K562 (cell line): Measurements from ENCODE around the gene TMEM53. TPM values are rescaled to one million over a fixed set of nuclear protein-coding genes. Genes with fewer than 3 reads are reported as not detected.

Experiments used
- ARNT ChIP-seq, 2 experiments: fragments of 450-650 bp; IDR thresholded peaks; 2 replicates each; pipeline ENCODE4 v1.6.1; 2016; ENCODE audit warnings: mild to moderate bottlenecking in 1 of 2
- BMI1 ChIP-seq: fragments of 150-350 bp; IDR thresholded peaks from 2 replicates; pipeline ENCODE4 v1.6.1; 2014; ENCODE audit warnings: low read length
- BRCA1 ChIP-seq, 2 experiments: fragments of 450-650 bp in 1 of 2; sonication (generic) in 1 of 2; formaldehyde crosslinking in 1 of 2; IDR thresholded peaks; 2 replicates each; pipeline versions ENCODE4 v1.5.0 to v1.6.1; 2017 to 2020; ENCODE audit warnings: mild to moderate bottlenecking in 1 of 2, missing genetic modification reagents in 1 of 2
- CBFB ChIP-seq: sonication (generic); formaldehyde crosslinking; IDR thresholded peaks from 2 replicates; pipeline ENCODE4 v1.4.0; 2020; ENCODE audit warnings: mild to moderate bottlenecking, missing genetic modification reagents
- CC2D1A ChIP-seq: fragments of 450-650 bp; IDR thresholded peaks from 2 replicates; pipeline ENCODE4 v1.6.1; 2017; ENCODE audit warnings: mild to moderate bottlenecking
- CREM ChIP-seq: IDR thresholded peaks from 2 replicates; pipeline ENCODE4 v1.6.1; 2014; ENCODE audit warnings: antibody characterized with exemption, low read depth
- EP300 ChIP-seq: IDR thresholded peaks from 2 replicates; pipeline ENCODE4 v1.6.1; 2012; ENCODE audit warnings: low read length, improper control_type of control experiment
- GATA2 ChIP-seq: sonication (generic); formaldehyde crosslinking; IDR thresholded peaks from 2 replicates; pipeline ENCODE4 v1.4.0; 2020; ENCODE audit warnings: mild to moderate bottlenecking, missing genetic modification reagents
- HNRNPK ChIP-seq: fragments of 200-400 bp; formaldehyde crosslinking; IDR thresholded peaks from one replicate; pipeline ENCODE4 v1.6.1; 2018; ENCODE audit warnings: mild to moderate bottlenecking, low read depth, low read length; ENCODE audit not compliant: poor library complexity, severe bottlenecking
- MAX ChIP-seq: sonication (generic); formaldehyde crosslinking; IDR thresholded peaks from 2 replicates; pipeline ENCODE4 v1.9.0; 2022; ENCODE audit warnings: mild to moderate bottlenecking, missing genetic modification reagents
- MYC ChIP-seq, 2 experiments: fragments of 250-450 bp in 1 of 2; sonication (Bioruptor Pico) in 1 of 2; IDR thresholded peaks; 2 replicates each; pipeline versions ENCODE4 v1.5.1 to v1.6.1; 2012 to 2021; ENCODE audit warnings: low read depth in 2 of 2, borderline replicate concordance in 1 of 2, improper control_type of control experiment in 1 of 2, low read length in 1 of 2, mild to moderate bottlenecking in 1 of 2, moderate library complexity in 1 of 2
- NFIC ChIP-seq: fragments of 450-650 bp; IDR thresholded peaks from 2 replicates; pipeline ENCODE4 v1.6.1; 2017; ENCODE audit warnings: mild to moderate bottlenecking, inconsistent platforms
- NFRKB ChIP-seq: fragments of 450-650 bp; IDR thresholded peaks from 2 replicates; pipeline ENCODE4 v1.6.1; 2016; ENCODE audit warnings: low read depth
- NFYB ChIP-seq: IDR thresholded peaks from 2 replicates; pipeline ENCODE4 v1.6.1; 2011; ENCODE audit warnings: mild to moderate bottlenecking, moderate library complexity; ENCODE audit not compliant: insufficient read length; ENCODE audit errors: extremely low read depth
- SMAD4 ChIP-seq: fragments of 250-450 bp; sonication (Bioruptor Pico); conservative IDR thresholded peaks from 2 replicates; pipeline ENCODE4 v1.8.0; 2021; ENCODE audit warnings: inconsistent platforms, mild to moderate bottlenecking, moderate library complexity
- STAT5A ChIP-seq: IDR thresholded peaks from 2 replicates; pipeline ENCODE4 v1.6.1; 2012; ENCODE audit warnings: low read length, inconsistent platforms, borderline replicate concordance
- TFAM ChIP-seq: fragments of 250-450 bp; sonication (Bioruptor Pico); conservative IDR thresholded peaks from 2 replicates; pipeline ENCODE4 v1.5.0; 2021; ENCODE audit warnings: mild to moderate bottlenecking, moderate library complexity
- TFAP4 ChIP-seq: sonication (generic); formaldehyde crosslinking; IDR thresholded peaks from 2 replicates; pipeline ENCODE4 v1.8.0; 2022; ENCODE audit warnings: missing genetic modification reagents, mild to moderate bottlenecking, moderate library complexity, borderline replicate concordance
- UBTF ChIP-seq, 2 experiments: IDR thresholded peaks; 2 replicates each; pipeline ENCODE4 v1.6.1; 2012; ENCODE audit warnings: improper control_type of control experiment in 2 of 2, low read depth in 2 of 2, low read length in 2 of 2, borderline replicate concordance in 1 of 2
- ZFP30 ChIP-seq: fragments of 250-450 bp; sonication (Bioruptor Pico); IDR thresholded peaks from 2 replicates; pipeline ENCODE4 v1.8.0; 2022; ENCODE audit warnings: moderate library complexity, mild to moderate bottlenecking, inconsistent platforms, borderline replicate concordance
- ZFP91 ChIP-seq: sonication (generic); formaldehyde crosslinking; IDR thresholded peaks from 2 replicates; pipeline ENCODE4 v1.8.0; 2022; ENCODE audit warnings: mild to moderate bottlenecking, missing genetic modification reagents
- ZNF175 ChIP-seq: fragments of 200-800 bp; sonication (Bioruptor generic); IDR thresholded peaks from 2 replicates; pipeline ENCODE4 v1.6.1; 2016; ENCODE audit warnings: low read depth, mild to moderate bottlenecking, missing genetic modification characterization, missing compliant biosample characterization
- ZNF316 ChIP-seq: fragments of 450-650 bp; IDR thresholded peaks from 2 replicates; pipeline ENCODE4 v1.6.1; 2016
- polyA plus RNA-seq, 8 experiments: library from polyadenylated mRNA; depleted of rRNA in 4 of 8; stranded (reverse) in 5 of 8; unstranded in 3 of 8; fragments of >200 nt; fragmentation: Nextera tagmentation in 2 of 8; fragmentation: Illumina TruSeq in 1 of 8; extraction: Ambion mirVana in 2 of 8; extraction: Trizol in 1 of 8; gene quantifications; 2 replicates each; pipeline versions ENCODE4 v1.2.1 to v1.2.3, GENCODE V29; 2011 to 2014; ENCODE audit warnings: inconsistent platforms in 1 of 8, missing spikeins in 1 of 8
- total RNA-seq, 7 experiments: library from RNA; depleted of rRNA in 6 of 7; stranded (reverse); fragments of >200 nt in 6 of 7; fragmentation: Illumina TruSeq in 2 of 7; extraction: Trizol in 2 of 7; gene quantifications; 2 replicates each; pipeline versions ENCODE4 v1.2.1 to v1.2.3, GENCODE V29; 2011 to 2021; ENCODE audit warnings: low replicate concordance in 1 of 7

TMEM53 gene
- total and polyA plus RNA-seq, 9 of the 15 experiments (the other 6 are each of a cell fraction or from before 2014, with no cell fraction given): 0.23 to 3.7 (median 2.0) TPM

GRCh38 chr1:44609768-44610526, 64.3 kb downstream of the TMEM53 start (continued):
- TF ChIP-seq SMAD4 (CRISPR knock-in tag): peak; percentile 87
- TF ChIP-seq NFRKB: no peak
- TF ChIP-seq CC2D1A: peak; percentile 30; the same call in 1 of the 2 replicates
- no peak for TF ChIP-seq CBFB
- TF ChIP-seq EP300: peak; percentile 63; the same call in 1 of the 2 replicates
- TF ChIP-seq NFIC: peak; percentile 71
- TF ChIP-seq TFAM (CRISPR knock-in tag): no peak
- no peak for TF ChIP-seq ZNF175 (CRISPR knock-in tag)
- TF ChIP-seq HNRNPK: no peak
- TF ChIP-seq MAX (CRISPR knock-in tag): peak; percentile 22; the same call in 1 of the 2 replicates
- TF ChIP-seq GATA2: peak; percentile 75
- TF ChIP-seq ZFP30 (CRISPR knock-in tag): no peak
- no peak for TF ChIP-seq ZNF316
- peak; percentile 78; the same call in 1 of the 2 replicates for TF ChIP-seq TFAP4 (CRISPR knock-in tag)
- no peak for TF ChIP-seq NFYB
- TF ChIP-seq UBTF (IDR thresholded peaks at IDR 0.05; ENCODE audit: borderline replicate concordance in 1 of 2, low read depth in 2 of 2, low read length in 2 of 2): 0 out of 4 replicates have a peak, but pooled peaks of 1 of the 2 experiments have one; percentile 43
- TF ChIP-seq MYC (IDR thresholded peaks at IDR 0.05; ENCODE audit: low read depth, low read length): 0 out of 2 replicates have a peak, but pooled peaks have one; percentile 12
- TF ChIP-seq MYC (CRISPR knock-in tag; IDR thresholded peaks at IDR 0.05; ENCODE audit: borderline replicate concordance, low read depth): no peak
- no peak for TF ChIP-seq ZFP91 (CRISPR knock-in tag)
- TF ChIP-seq BRCA1 (IDR thresholded peaks at IDR 0.05): no peak
- no peak for TF ChIP-seq BRCA1 (CRISPR knock-in tag; IDR thresholded peaks at IDR 0.05)
- no peak for TF ChIP-seq BMI1
- 0 out of 2 replicates have a peak, but pooled peaks have one; percentile 12 for TF ChIP-seq CREM
- TF ChIP-seq ARNT (IDR thresholded peaks at IDR 0.05): peak in 1 of 2 experiments; percentile 70; a peak in 1 of 4 replicates
- peak; percentile 54; the same call in 1 of the 2 replicates for TF ChIP-seq STAT5A
